Colonic mucosa (tissue), 4 donors: ENCODE measurements around the gene SLC44A1. TPM values are rescaled to one million over a fixed set of nuclear protein-coding genes. Genes with fewer than 3 reads are reported as not detected.

ENCODE experiments used
- DNase-seq: peaks from one replicate; pipeline ENCODE4 v3.0.0-alpha.2; 2020
- H3K27ac ChIP-seq: fragments of 200-600 bp; one replicate; pipeline ENCODE4 v1.8.0; 2021
- H3K27me3 ChIP-seq: fragments of 200-600 bp; one replicate; pipeline ENCODE4 v1.8.0; 2021
- H3K36me3 ChIP-seq: fragments of 200-600 bp; one replicate; pipeline ENCODE4 v1.8.0; 2021
- H3K4me1 ChIP-seq: fragments of 200-600 bp; one replicate; pipeline ENCODE4 v1.8.0; 2021; ENCODE audit warnings: mild to moderate bottlenecking
- H3K4me3 ChIP-seq: fragments of 200-600 bp; one replicate; pipeline ENCODE4 v1.8.0; 2021
- H3K9ac ChIP-seq, 2 donors: one replicate each; pipeline ENCODE4 v1.7.0; 2013; ENCODE audit warnings: control low read depth in 2 of 2, low read depth in 2 of 2, low read length in 2 of 2
- H3K9me3 ChIP-seq: fragments of 200-600 bp; one replicate; pipeline ENCODE4 v1.8.0; 2021
- CTCF ChIP-seq: fragments of 200-600 bp; IDR thresholded peaks from one replicate; pipeline ENCODE4 v1.8.0; 2022; ENCODE audit warnings: antibody characterized with exemption, mild to moderate bottlenecking
- intact Hi-C: fragments of 100-400 bp; cut with DNase I; formaldehyde crosslinking; loops from one replicate; pipeline ENCODE4 v1.14.1; 2022
- total RNA-seq, 2 donors: library from RNA; stranded (reverse); fragmentation: NEBNext Ultra II Directional in 1 of 2; extraction: Animal tissue kit (Norgen Biotek cat#: 25700) in 1 of 2; gene quantifications; one replicate each; pipeline ENCODE4 v1.2.1, GENCODE V29; 2021
- donor health status: healthy.
- donor health status: DM: no; HTN: no; CAD: no.
- donor health status: DM: no; HTN: no; CAD: no.

Gene SLC44A1
- total RNA-seq, 2 donors from 2014 or later: 151 to 180 TPM

- no peaks in the 10 kb centered on the region for H3K36me3 ChIP-seq
- DNase-seq: no peak
- no peak overlapping the region for H3K9ac ChIP-seq
- no peaks in the 10 kb centered on the region for H3K27me3 ChIP-seq
- no peak overlapping the region for H3K4me3 ChIP-seq
- no peaks in the 10 kb centered on the region for H3K9me3 ChIP-seq
- TF ChIP-seq CTCF: no peak
- H3K27ac ChIP-seq: no peak overlapping the region
- intact Hi-C loops: no loop called here
- H3K4me1 ChIP-seq: no peaks in the 10 kb centered on the region
Measured at GRCh38 chr9:105435453-105435852, 191.0 kb downstream of the SLC44A1 start.

- Histone ChIP-seq H3K27me3 (no peaks in the 10 kb centered on the region), H3K9me3 (no peaks in the 10 kb centered on the region), H3K36me3 (no peaks in the 10 kb centered on the region), H3K27ac (no peak overlapping the region), H3K4me3 (no peak overlapping the region), H3K9ac (no peak overlapping the region), H3K4me1 (no peaks in the 10 kb centered on the region)
- no peak for TF ChIP-seq CTCF
- no peak for DNase-seq
- intact Hi-C loops: no loop called here
Measured at GRCh38 chr9:105436783-105437182, 192.3 kb downstream of the SLC44A1 start.

- Histone ChIP-seq H3K4me3 (no peak overlapping the region), H3K9ac (no peak overlapping the region), H3K4me1 (no peaks in the 10 kb centered on the region), H3K27ac (no peak overlapping the region), H3K9me3 (no peaks in the 10 kb centered on the region), H3K27me3 (no peaks in the 10 kb centered on the region), H3K36me3 (no peaks in the 10 kb centered on the region)
- intact Hi-C loops: no loop called here
- DNase-seq: no peak
- TF ChIP-seq CTCF: no peak
Measured at GRCh38 chr9:105437704-105438103, 193.3 kb downstream of the SLC44A1 start.

GRCh38 chr9:105438141-105438806, 193.8 kb downstream of the SLC44A1 start:
- Histone ChIP-seq H3K27ac (no peak overlapping the region), H3K9ac (no peak overlapping the region), H3K4me1 (no peaks in the 10 kb centered on the region), H3K4me3 (no peak overlapping the region), H3K27me3 (no peaks in the 10 kb centered on the region), H3K36me3 (no peaks in the 10 kb centered on the region), H3K9me3 (no peaks in the 10 kb centered on the region)
- intact Hi-C loops: no loop called here
- TF ChIP-seq CTCF: no peak
- DNase-seq: no peak

- intact Hi-C loops: no loop called here
- Histone ChIP-seq H3K9me3 (no peaks in the 10 kb centered on the region), H3K36me3 (no peaks in the 10 kb centered on the region), H3K9ac (no peak overlapping the region), H3K4me1 (no peaks in the 10 kb centered on the region), H3K27me3 (no peaks in the 10 kb centered on the region), H3K4me3 (no peak overlapping the region), H3K27ac (no peak overlapping the region)
- no peak for DNase-seq
- TF ChIP-seq CTCF: no peak
Measured at GRCh38 chr9:105439428-105439827, 195.0 kb downstream of the SLC44A1 start.
